Measurements from ENCODE around the gene PRR23B.
"Not testable (repeated sequence)": the region's sequence is repeated elsewhere in the genome, so short reads cannot be mapped to it uniquely, and the experiment has no call there.

Gene PRR23B

GRCh38 chr3:139020868-139021234, at the start of gene PRR23B:
PRR23B (minus strand) TSS chr3:139020926; CDS start chr3:139020661, 265 bp downstream.
- no peak for DNase-seq

DNA sequence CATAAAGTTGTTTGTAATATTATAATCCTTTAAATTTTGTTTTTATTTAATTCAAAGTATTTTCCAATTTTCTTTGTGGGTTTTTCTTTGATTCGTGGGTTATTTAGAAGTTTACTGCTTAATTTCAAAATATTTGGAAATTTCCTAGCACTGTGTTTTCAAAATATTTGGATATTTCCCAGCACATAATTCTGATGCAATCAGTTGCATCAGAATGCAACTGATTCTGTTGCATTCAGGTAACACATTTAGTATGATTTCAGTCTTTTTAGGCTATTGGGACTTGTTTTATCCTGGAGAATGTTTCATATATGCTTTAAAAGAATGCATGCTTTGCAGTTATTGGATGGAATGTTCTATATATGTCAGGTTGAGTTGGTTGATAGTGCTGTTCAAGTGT, 42.2 kb upstream of the PRR23B start:
- no peak for DNase-seq

DNA sequence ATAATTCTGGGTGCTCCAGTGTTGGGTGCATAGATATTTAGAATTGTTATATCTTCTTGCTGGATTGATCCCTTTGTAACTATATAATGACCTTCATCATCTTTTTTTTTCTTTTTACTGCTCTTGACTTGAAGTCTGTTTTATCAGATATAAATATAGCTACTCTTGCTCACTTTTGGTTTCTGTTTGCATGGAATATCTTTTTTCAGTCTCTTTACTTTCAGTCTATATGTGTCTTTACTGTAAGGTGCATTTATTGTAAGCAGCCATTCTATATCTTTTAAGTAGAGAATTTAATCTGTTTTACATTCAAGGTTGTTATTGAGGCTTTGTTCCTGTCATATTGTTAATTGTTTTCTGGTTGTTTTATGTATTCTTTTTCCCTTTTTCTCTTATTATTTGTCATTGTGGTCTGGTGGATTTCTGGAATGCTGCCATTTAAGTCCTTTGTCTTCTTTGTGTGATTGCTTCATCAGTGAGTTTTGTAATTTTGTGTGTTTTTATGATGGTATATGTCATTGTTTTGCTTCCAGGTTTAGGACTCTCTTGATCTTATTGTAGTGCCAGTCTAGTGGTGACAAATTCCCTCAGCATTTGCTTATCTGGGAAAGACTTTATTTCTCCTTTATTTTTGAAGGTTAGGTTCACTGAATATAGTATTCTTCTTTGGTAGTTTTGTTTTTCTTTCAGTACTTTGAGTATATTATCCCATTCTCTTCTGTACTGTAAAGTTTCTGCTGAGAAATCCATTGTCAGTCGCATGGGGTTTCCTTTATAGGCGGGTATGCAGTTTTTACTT, 32.3 kb upstream of the PRR23B start:
- no peak for DNase-seq

DNA sequence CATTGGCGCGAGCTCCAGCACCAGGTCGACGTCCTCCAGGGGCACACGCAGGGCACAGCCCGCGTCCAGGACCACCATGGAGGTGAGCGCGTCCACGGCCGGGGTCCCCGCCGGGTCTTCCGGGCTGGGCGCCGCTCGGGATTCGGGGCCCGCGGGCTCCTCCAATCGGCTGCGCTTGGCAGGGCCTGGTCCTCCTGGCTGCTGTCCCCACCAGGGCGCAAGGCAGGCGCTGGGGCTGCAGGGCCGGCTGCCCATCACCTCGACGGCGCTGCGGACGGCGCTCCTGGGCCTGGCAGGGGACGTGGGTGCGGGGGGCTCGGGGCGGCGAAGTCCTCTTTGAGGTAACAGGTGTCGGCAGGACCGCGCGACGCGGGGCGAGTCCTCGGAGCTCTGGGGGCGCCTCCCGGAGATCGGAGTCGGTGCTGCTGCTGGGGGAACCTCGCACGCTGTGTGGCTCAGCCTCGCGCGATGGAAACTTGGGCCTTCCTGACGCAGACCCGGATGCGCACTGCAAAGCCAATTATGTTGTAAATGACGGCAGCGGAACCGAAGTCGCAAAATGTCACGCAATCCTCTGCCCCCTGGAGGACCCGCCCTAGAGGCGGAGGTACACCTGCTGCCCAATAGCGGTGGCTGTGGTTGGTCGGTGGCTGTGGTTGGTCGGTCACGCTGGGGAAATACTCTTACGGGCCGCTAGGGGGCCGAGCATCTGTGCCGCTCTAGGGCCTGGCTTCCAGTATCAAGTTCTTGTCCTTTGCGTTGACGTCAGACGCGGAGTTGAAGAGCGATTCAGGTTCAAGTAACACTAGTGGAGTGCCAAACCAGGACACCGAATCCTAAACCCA, 23.9 kb upstream of the PRR23B start, which contains the start of gene PRR23C:
Gene PRR23C (minus strand): TSS at position 527 of the 845 bp plus-strand sequence. CDS start 272 bp downstream, at position 255.
- DNase-seq = no peak

DNA sequence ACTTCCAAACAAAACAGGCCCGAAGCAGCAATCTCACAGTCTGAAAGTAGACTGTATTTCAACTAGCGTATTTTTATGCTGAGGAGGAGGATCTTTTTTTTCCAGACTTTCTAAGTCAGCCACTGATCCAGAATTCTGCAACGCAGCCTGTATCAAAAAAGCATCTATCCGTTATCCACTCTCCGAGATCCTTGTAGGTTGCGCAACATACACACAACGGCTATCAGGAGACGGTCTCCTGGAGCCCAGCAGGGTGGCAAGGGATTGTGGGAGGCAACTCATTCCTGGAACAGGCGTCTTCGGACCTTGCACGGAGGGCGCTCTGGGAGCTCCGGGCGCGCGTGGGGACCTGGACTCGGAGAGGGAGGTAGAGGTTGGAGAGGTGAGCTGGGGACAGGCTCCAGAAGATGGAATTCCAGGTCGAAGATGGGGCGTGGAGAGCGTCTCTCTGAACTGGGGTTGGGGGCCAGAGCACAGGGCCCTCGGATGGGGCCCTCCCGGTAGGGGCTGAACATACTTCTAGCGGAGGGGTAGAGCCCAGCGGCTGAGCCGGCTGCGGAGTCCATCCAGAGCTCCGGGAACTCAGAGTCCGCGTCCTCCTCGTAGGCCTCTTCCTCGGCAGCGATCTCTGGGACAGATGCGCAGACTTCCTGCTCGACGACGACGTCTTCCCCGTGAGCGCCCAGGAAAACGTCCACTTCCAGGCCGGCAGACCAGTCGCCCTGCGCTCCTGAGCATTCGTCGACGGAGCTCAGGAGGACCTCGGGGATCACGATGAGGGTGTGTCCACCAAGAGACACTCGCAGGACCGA, 23.0 kb upstream of the PRR23B start:
- no peak for DNase-seq

- no peak for DNase-seq
Observed at GRCh38 chr3:139037478-139037877, 16.8 kb upstream of the PRR23B start.

DNA sequence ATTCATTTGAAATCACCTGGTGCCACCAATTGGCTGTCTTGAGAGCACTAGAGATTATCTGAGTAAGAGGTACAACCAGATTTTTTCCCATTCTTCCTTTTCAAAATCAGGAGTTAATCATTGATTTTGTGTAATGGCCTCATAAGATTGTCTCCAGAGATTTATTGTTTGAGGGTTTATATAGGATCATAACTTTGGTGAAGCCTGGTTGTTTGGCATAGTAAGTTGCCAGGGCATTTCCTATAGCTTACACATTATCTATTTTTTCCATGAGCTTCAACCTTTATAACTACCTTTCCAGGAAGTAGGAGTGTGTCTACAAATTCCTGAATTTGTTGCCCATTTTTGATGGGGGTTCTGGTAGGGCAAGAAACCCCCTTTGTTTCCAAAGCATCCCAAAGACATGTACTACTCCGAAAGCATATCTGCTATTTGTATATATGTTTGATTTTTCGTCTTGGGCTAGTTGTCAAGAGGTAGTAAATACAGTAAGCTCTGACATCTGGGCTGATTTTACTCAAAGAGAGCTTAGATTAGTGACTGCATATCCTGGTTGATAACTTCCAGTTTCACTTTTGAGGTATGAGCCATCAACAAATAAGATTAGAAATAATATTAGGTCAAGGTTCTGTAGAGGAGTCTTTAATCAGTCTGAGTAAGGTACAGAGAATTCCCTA, 11.7 kb upstream of the PRR23B start:
- DNase-seq = no peak

- DNase-seq = not testable (repeated sequence)
Observed at GRCh38 chr3:139030576-139030975, 9.8 kb upstream of the PRR23B start.

GRCh38 chr3:139024968-139025367, 4.2 kb upstream of the PRR23B start:
- no peak for DNase-seq

DNA sequence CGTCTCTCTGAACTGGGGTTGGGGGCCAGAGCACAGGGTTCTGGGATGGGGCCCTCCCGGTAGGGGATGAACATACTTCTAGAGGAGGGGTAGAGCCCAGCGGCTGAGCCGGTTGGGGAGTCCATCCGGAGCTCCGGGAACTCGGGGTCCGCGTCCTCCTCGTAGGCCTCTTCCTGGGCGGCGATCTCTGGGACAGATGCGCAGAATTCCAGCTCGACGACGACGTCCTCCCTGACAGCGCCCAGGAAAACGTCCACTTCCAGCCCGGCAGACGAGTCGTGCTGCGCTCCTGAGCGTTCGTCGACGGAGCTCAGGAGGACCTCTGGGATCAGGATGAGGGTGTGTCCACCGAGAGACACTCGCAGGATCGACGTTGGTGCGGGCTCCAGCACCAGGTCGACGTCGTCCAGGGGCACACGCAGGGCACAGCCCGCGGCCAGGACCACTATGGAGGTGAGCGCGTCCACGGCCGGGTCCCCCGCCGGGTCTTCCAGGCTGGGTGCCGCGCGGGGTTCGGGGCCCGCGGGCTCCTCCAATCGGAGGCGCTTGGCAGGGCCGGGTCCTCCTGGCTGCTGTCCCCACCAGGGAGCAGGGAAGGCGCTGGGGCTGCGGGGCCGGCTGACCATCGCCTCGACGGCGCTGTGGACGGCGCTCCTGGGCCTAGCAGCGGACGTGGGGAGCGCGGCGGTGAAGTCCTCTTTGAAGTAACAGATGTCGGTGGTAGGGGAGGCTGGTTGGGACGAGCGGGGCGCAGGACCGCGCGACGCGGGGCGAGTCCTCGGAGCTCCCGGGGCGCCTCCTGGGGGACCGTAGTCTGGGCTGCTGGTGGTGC, 474 bp downstream of the PRR23B start:
- DNase-seq = no peak

- no peak for DNase-seq
Observed at GRCh38 chr3:139016430-139017048, 4.2 kb downstream of the PRR23B start.

GRCh38 chr3:139006051-139006716, 14.5 kb downstream of the PRR23B start, which contains the start of gene PRR23A:
PRR23A (minus strand) TSS chr3:139006268; CDS start chr3:139006268, 0 bp downstream.
- no peak for DNase-seq

DNA sequence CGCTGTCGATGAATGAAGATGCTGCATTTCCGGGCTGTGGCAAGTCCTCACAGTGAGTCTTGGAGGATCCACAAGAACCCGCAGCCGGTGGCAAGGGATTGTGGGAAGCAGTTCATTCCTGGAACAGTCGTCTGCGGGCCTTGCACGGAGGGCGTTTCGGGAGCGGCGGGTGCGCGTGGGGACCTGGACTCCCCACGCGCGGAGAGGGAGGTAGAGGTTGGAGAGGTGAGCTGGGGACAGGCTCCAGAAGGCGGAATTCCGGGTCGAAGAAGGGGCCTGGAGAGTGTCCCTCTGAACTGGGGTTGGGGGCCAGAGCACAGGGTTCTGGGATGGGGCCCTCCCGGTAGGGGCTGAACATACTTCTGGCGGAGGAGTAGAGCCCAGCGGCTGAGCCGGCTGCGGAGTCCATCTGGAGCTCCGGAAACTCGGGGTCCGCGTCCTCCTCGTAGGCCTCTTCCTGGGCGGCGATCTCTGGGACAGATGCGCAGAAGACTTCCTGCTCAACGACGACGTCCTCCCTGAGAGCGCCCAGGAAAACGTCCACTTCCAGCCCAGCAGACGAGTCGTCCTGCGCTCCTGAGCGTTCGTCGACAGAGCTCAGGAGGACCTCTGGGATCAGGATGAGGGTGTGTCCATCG, 15.3 kb downstream of the PRR23B start:
- no peak for DNase-seq

DNA sequence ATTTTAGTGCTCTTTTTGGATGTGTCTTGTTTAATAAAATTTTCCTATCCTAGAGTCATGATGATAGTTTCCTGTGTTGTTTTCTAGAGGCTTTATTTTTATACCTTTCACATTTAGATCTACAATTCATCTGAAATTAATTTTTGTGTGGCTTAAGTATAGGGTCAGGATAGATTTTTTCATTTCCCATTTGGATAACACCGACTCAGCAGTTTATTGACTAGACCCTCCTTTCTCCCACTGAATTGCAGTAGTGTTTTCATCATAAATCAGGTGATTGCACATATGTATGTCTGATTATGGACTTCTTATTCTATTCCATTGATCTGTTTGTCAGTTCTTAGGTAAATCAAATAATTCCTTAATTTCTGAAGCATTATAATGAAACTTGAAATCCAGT, 25.0 kb downstream of the PRR23B start:
- no peak for DNase-seq

DNA sequence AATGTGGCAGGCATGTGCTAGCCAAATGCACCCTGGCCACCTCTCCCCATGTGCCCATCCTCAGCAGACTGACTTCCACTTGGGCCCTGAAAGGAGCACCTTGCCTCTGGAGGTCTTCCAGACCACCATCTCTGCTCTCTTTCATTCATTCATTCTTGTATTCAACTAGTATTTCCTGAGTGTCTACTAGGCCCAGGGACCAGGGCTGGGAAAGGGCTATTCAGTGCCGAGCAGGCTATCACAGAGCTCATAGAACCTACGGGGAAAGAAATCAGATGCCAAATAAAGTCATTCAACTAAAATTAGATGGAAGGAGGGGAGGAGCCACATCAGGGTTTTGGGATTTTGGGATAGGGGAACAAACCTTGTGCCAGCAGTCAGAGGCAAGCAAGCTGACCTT, 33.5 kb downstream of the PRR23B start:
- no peak for DNase-seq

DNA sequence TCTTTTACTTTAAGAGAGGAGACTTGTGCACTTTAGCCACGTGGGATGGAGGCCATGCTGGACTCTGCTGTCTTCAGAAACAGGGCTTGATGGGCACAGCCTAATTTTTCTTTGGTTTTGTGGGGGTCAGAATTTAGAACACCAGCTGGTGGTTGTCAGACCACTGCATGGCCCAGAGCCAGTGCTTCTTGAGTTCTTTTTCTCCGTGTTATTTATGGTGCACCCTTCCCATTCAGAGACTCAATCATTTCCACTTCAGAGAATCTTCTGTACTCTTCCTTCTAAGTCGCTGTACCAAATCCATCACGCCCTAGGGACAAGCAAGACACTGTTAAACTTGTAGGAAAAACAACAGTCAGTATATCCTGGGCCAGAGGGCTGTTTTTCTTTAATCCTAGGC, 34.8 kb downstream of the PRR23B start:
- DNase-seq = no peak

- no peak for DNase-seq
Observed at GRCh38 chr3:138984816-138985215, 35.9 kb downstream of the PRR23B start.

GRCh38 chr3:138976047-138976446, 44.7 kb downstream of the PRR23B start:
- DNase-seq = no peak

GRCh38 chr3:138975351-138975750, 45.4 kb downstream of the PRR23B start:
- DNase-seq = no peak

- DNase-seq = no peak
Observed at GRCh38 chr3:138974462-138974861, 46.3 kb downstream of the PRR23B start.
